ENCODE data around the gene TMEM175. TPM values are rescaled to one million over a fixed set of nuclear protein-coding genes. Genes with fewer than 3 reads are reported as not detected.

TMEM175 gene, protein sequence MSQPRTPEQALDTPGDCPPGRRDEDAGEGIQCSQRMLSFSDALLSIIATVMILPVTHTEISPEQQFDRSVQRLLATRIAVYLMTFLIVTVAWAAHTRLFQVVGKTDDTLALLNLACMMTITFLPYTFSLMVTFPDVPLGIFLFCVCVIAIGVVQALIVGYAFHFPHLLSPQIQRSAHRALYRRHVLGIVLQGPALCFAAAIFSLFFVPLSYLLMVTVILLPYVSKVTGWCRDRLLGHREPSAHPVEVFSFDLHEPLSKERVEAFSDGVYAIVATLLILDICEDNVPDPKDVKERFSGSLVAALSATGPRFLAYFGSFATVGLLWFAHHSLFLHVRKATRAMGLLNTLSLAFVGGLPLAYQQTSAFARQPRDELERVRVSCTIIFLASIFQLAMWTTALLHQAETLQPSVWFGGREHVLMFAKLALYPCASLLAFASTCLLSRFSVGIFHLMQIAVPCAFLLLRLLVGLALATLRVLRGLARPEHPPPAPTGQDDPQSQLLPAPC
- total RNA-seq (2021) (13.5 and 20.2 TPM in 2 replicates), Bru-seq, nascent RNA (percentile 40 among the genes with signal in this experiment), BruChase-seq, experiment 1, labeled RNA remaining after a 2-hour chase (percentile 40 among the genes with signal in this experiment), BruChase-seq, experiment 2, labeled RNA remaining after a 6-hour chase (percentile 47 among the genes with signal in this experiment)
- long read RNA-seq, transcript TMEM175-201 (11 exons, 1,860 nt) = major isoform, 10 of 33 reads
- long read RNA-seq, partial matches to known transcripts = 2 of 33 reads
- long read RNA-seq, other reads (novel, unspliced or antisense) = 10 of 33 reads

DNA sequence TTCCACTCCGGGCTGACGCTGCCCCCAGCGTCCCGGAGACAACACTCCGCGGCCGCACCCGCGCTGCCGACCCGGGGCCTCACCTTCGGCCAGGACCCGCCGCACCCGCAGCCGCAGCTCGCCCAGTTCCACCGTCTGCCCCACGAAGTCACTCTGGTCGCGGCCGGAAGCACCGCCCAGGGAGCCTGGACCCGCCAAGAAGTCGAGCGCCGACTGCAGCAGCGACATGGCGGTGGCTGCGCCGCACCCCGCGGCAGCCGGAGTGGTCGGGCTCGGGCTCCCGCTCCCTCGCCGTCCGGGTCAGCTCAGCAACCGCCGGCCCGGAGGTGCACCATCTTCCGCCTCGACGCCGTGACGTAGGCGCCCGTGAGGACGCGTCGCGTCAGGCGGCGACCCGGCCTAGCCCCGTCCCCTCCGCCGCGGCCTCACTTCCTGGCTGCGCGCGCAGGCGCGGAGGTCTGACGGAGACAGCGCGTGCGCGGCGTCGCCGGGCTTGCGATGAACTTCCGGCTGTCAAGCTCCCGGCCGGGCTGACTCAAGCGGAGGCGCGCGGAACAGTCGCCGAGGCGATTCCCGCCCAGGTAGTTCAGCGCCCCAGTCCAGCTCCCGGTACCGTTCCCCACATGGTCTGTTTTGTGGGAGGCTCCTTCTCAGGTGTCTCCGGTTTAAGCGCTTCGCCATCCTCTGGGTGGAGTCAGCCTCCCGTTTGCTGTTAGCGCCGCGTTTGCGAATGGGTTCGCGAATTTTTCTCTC is at the start of gene TMEM175, which contains the start of gene GAK:
Gene TMEM175 (plus strand): TSS at position 501 of the 753 bp plus-strand sequence. CDS start 15,280 bp downstream, outside the sequence.
Gene GAK (minus strand): TSS at position 357 of the 753 bp plus-strand sequence. CDS start 129 bp downstream, at position 228.
- H2AFZ ChIP-seq = peak within 1 kb of the TSS; percentile 99
- intact Hi-C loops (cut with micrococcal nuclease; ENCODE audit: unreplicated experiment) = loop anchor here (1.0 to 5.0 kb wide), 4 partner anchors 40 to 415 kb away; partner anchors contain the start of genes DGKQ, IDUA and UVSSA
- ChIA-PET CTCF (no interaction called here), POLR2A (ENCODE audit: unreplicated experiment) (interaction anchor here (0.7 to 0.9 kb wide), 2 partner anchors 55 to 414 kb away, joined by 3 to 12 read pairs; partner anchors contain the start of gene IDUA)
- DNase-seq = peak; percentile 86 to 97
- no TSS peak for BruUV-seq (replicated peaks)
- H3F3A ChIP-seq (ENCODE audit: insufficient read depth, low read depth) = peaks cover 25% of the 10 kb centered on the region
- H3K9me3 ChIP-seq (ENCODE audit: insufficient read depth, low read depth) = no peaks in the 10 kb centered on the region
- H3K27ac ChIP-seq = peak within 1 kb of the TSS; percentile 24
- no peaks in the 10 kb centered on the region for H3K9me2 ChIP-seq (ENCODE audit: insufficient read depth)
- peak within 1 kb of the TSS; percentile 90 for H3K4me2 ChIP-seq
- peak within 1 kb of the TSS; percentile 96 for H3K4me3 ChIP-seq
- peaks cover 46% of the 10 kb centered on the region for H3K79me2 ChIP-seq (ENCODE audit: low read depth)
- H4K20me1 ChIP-seq (ENCODE audit: insufficient read depth) = peaks cover 32% of the 10 kb centered on the region
- TF ChIP-seq, protein P1, sequence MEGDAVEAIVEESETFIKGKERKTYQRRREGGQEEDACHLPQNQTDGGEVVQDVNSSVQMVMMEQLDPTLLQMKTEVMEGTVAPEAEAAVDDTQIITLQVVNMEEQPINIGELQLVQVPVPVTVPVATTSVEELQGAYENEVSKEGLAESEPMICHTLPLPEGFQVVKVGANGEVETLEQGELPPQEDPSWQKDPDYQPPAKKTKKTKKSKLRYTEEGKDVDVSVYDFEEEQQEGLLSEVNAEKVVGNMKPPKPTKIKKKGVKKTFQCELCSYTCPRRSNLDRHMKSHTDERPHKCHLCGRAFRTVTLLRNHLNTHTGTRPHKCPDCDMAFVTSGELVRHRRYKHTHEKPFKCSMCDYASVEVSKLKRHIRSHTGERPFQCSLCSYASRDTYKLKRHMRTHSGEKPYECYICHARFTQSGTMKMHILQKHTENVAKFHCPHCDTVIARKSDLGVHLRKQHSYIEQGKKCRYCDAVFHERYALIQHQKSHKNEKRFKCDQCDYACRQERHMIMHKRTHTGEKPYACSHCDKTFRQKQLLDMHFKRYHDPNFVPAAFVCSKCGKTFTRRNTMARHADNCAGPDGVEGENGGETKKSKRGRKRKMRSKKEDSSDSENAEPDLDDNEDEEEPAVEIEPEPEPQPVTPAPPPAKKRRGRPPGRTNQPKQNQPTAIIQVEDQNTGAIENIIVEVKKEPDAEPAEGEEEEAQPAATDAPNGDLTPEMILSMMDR (conservative IDR thresholded peaks at IDR 0.05) = no peak
- TF ChIP-seq EZH2 (IDR thresholded peaks at IDR 0.05; ENCODE audit: low read depth) = no peak
- H3K36me3 ChIP-seq (ENCODE audit: low read depth) = no peaks in the 10 kb centered on the region
- no peaks in the 10 kb centered on the region for H3K27me3 ChIP-seq (ENCODE audit: insufficient read depth, low read depth)
- H3K4me1 ChIP-seq (replicated peaks; ENCODE audit: insufficient read depth) = peaks cover 30% of the 10 kb centered on the region

DNA sequence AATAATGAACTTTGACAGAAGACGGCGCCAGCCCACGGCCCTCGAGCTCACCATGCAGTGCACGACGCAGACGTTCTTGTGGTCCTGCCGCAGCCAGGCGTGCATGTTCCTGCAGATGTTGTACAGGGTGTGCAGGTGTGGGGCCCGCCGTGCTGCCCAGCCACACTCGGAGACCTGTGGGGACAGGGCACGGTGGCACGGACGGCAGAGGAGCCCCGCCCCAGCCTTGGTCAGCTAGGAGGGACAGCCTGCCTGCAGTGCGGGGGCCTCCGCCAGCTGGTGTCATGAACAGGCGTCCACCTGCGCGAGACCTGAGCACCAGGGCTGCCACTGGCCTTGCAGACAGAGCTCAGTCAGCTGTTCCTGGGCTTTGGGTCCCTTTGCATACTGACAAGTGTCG is 49.6 kb upstream of the TMEM175 start:
- Histone ChIP-seq H3K9me3 (ENCODE audit: insufficient read depth, low read depth) (no peaks in the 10 kb centered on the region), H3K4me1 (replicated peaks; ENCODE audit: insufficient read depth) (no peaks in the 10 kb centered on the region), H3K4me2 (no peak overlapping the region), H3K36me3 (ENCODE audit: low read depth) (no peaks in the 10 kb centered on the region), H3K27ac (no peak overlapping the region), H3F3A (ENCODE audit: insufficient read depth, low read depth) (peaks cover 2% of the 10 kb centered on the region; the same call in 1 of the 2 replicates), H2AFZ (no peak overlapping the region), H4K20me1 (ENCODE audit: insufficient read depth) (no peaks in the 10 kb centered on the region; the same call in 1 of the 2 replicates), H3K79me2 (ENCODE audit: low read depth) (no peaks in the 10 kb centered on the region), H3K9me2 (ENCODE audit: insufficient read depth) (no peaks in the 10 kb centered on the region), H3K4me3 (no peak overlapping the region), H3K27me3 (ENCODE audit: insufficient read depth, low read depth) (no peaks in the 10 kb centered on the region)
- CTCF ChIA-PET = no interaction called here
- intact Hi-C loops (cut with micrococcal nuclease; ENCODE audit: unreplicated experiment) = no loop called here
- POLR2A ChIA-PET (ENCODE audit: unreplicated experiment) = no interaction called here
- no TSS peak for BruUV-seq (replicated peaks)
- no peak for DNase-seq
- TF ChIP-seq, protein P1 (conservative IDR thresholded peaks at IDR 0.05) = no peak
- TF ChIP-seq EZH2 (IDR thresholded peaks at IDR 0.05; ENCODE audit: low read depth) = no peak
